GM12878 (cell line): ENCODE measurements around the gene TRIM69. TPM values are rescaled to one million over a fixed set of nuclear protein-coding genes. Genes with fewer than 3 reads are reported as not detected.

Experiments used
- ATAC-seq: fragments of 200-7000 bp; cut with Tn5 transposase; 3 replicates; pipeline ENCODE4 v1.9.1; 2020; ENCODE audit warnings: mild to moderate bottlenecking, moderate library complexity
- BruUV-seq: library from RNA; stranded (reverse); fragments of 400-500 nt; replicated peaks from 2 replicates; lab custom pipeline; 2021; lab: Mats Ljungman, UMichigan
- CTCF ChIA-PET: fragments of 300-600 bp; sonication (Branson Sonifier 250); formaldehyde crosslinking; extraction: SDS; loops from one replicate; lab custom pipeline; 2021; ENCODE audit warnings: inconsistent platforms; lab: Yijun Ruan, JAX
- POLR2A ChIA-PET: fragments of 350-600 bp; formaldehyde crosslinking; extraction: SDS; loops from one replicate; lab custom pipeline; 2021; ENCODE audit warnings: inconsistent platforms; lab: Charles Lee
- RAD21 ChIA-PET: fragments of 300-600 bp; sonication (Branson Sonifier 250); formaldehyde crosslinking; loops from one replicate; lab custom pipeline; 2023; ENCODE audit warnings: antibody characterized with exemption; ENCODE audit not compliant: unreplicated experiment; lab: Charles Lee
- SMC1A ChIA-PET: fragments of 300-600 bp; sonication (Branson Sonifier 250); formaldehyde crosslinking; loops from one replicate; lab custom pipeline; 2023; ENCODE audit not compliant: unreplicated experiment, uncharacterized antibody; lab: Charles Lee
- DNase-seq: peaks from one replicate; pipeline ENCODE4 v3.0.0-alpha.2; 2011; ENCODE audit warnings: low read depth, low spot score
- FAIRE-seq: peaks from 3 replicates; lab custom pipeline; 2011; peaks lifted over from hg19 to GRCh38; lab: Jason Lieb, UNC
- H2AFZ ChIP-seq: 2 replicates; pipeline ENCODE4 v1.6.0; 2011; ENCODE audit warnings: low read depth, low read length, control low read depth; ENCODE audit not compliant: control insufficient read depth
- H3K27ac ChIP-seq: 2 replicates; pipeline ENCODE4 v1.5.1; 2011; ENCODE audit warnings: control low read depth; ENCODE audit not compliant: control insufficient read depth, insufficient read depth
- H3K27me3 ChIP-seq, 2 experiments: replicated peaks in 1 of 2; 2 replicates each; pipeline versions ENCODE4 v1.6.0 to v1.6.1; 2011; ENCODE audit warnings: low read length in 1 of 2; ENCODE audit not compliant: control insufficient read depth in 2 of 2, insufficient read depth in 2 of 2
- H3K36me3 ChIP-seq, 2 experiments: 2 replicates each; pipeline ENCODE4 v1.5.1; 2011; ENCODE audit warnings: low read length in 1 of 2; ENCODE audit not compliant: control insufficient read depth in 2 of 2, insufficient read depth in 2 of 2
- H3K4me1 ChIP-seq: 2 replicates; pipeline ENCODE4 v1.6.1; 2011; ENCODE audit warnings: mild to moderate bottlenecking, low read length, moderate library complexity, mixed read lengths; ENCODE audit not compliant: control insufficient read depth, insufficient read depth
- H3K4me2 ChIP-seq: 2 replicates; pipeline ENCODE4 v1.6.0; 2011; ENCODE audit warnings: control low read depth; ENCODE audit not compliant: control insufficient read depth, insufficient read depth
- H3K4me3 ChIP-seq: fragments of 200-600 bp; sonication (generic); 2 replicates; pipeline ENCODE4 v1.5.1; 2016
- H3K79me2 ChIP-seq: 2 replicates; pipeline ENCODE4 v1.6.0; 2011; ENCODE audit warnings: low read length; ENCODE audit not compliant: control insufficient read depth, insufficient read depth
- H3K9ac ChIP-seq: 2 replicates; pipeline ENCODE4 v1.8.0; 2011; ENCODE audit warnings: low read length, control low read depth, mixed read lengths; ENCODE audit not compliant: control insufficient read depth, insufficient read depth
- H3K9me3 ChIP-seq: replicated peaks from 3 replicates; pipeline ENCODE4 v1.5.1; 2011; ENCODE audit warnings: mild to moderate bottlenecking, low read length; ENCODE audit not compliant: control insufficient read depth, insufficient read depth
- H4K20me1 ChIP-seq: 2 replicates; pipeline ENCODE4 v1.6.0; 2011; ENCODE audit not compliant: control insufficient read depth, insufficient read depth
- BMI1 ChIP-seq: fragments of 450-650 bp; IDR thresholded peaks from 2 replicates; pipeline ENCODE4 v1.6.1; 2016; ENCODE audit warnings: mild to moderate bottlenecking, moderate library complexity, borderline replicate concordance
- IKZF1 ChIP-seq: fragments of 450-650 bp; conservative IDR thresholded peaks from 2 replicates; pipeline ENCODE4 v1.6.1; 2017; ENCODE audit warnings: antibody characterized with exemption, mild to moderate bottlenecking
- IKZF2 ChIP-seq, 2 experiments: fragments of 450-650 bp; IDR thresholded peaks; 2 replicates each; pipeline ENCODE4 v1.6.1; 2017; ENCODE audit warnings: mild to moderate bottlenecking in 2 of 2, moderate library complexity in 2 of 2
- NFYA ChIP-seq: IDR thresholded peaks from 2 replicates; pipeline ENCODE4 v1.6.1; 2011; ENCODE audit warnings: low read depth, mild to moderate bottlenecking, low read length, improper control_type of control experiment, borderline replicate concordance
- SMARCA5 ChIP-seq: fragments of 450-650 bp; IDR thresholded peaks from 2 replicates; pipeline ENCODE4 v1.6.1; 2017; ENCODE audit warnings: mild to moderate bottlenecking
- TARDBP ChIP-seq: IDR thresholded peaks from 2 replicates; pipeline ENCODE4 v1.6.1; 2016; ENCODE audit warnings: borderline replicate concordance
- TBL1XR1 ChIP-seq: IDR thresholded peaks from 2 replicates; pipeline ENCODE4 v1.6.1; 2012; ENCODE audit warnings: low read depth, low read length, improper control_type of control experiment
- USF1 ChIP-seq: IDR thresholded peaks from 2 replicates; pipeline ENCODE4 v1.6.1; 2011; ENCODE audit warnings: borderline replicate concordance, low read depth, mild to moderate bottlenecking, moderate library complexity, mixed read lengths, low read length; ENCODE audit not compliant: insufficient read depth; ENCODE audit errors: extremely low read length
- ZBED1 ChIP-seq: IDR thresholded peaks from 2 replicates; pipeline ENCODE4 v1.6.1; 2016; ENCODE audit warnings: borderline replicate concordance
- ZBTB4 ChIP-seq: fragments of 450-650 bp; formaldehyde crosslinking; IDR thresholded peaks from 2 replicates; pipeline ENCODE4 v1.4.0; 2022; ENCODE audit warnings: mild to moderate bottlenecking, moderate library complexity
- ZNF24 ChIP-seq: fragments of 450-650 bp; IDR thresholded peaks from 2 replicates; pipeline ENCODE4 v1.6.1; 2017; ENCODE audit warnings: antibody characterized with exemption, mild to moderate bottlenecking
- ZNF274 ChIP-seq: IDR thresholded peaks from one replicate; pipeline ENCODE4 v1.8.0; 2011; ENCODE audit not compliant: insufficient read length, insufficient read depth
- WGBS: methylation state at CpG from one replicate; pipeline ENCODE4 v1.1.6; 2016; ENCODE audit warnings: low lambda C conversion rate; ENCODE audit not compliant: insufficient replicate concordance, insufficient coverage; ENCODE audit errors: missing lambda C conversion rate; 5-methylcytosine and 5-hydroxymethylcytosine counted together
- in situ Hi-C: fragments of 300-500 bp; cut with MboI; formaldehyde crosslinking; loops from 9 replicates; pipeline ENCODE4 v1.14.3; 2018; ENCODE audit warnings: mixed read lengths
- intact Hi-C: fragments of 100-400 bp; cut with micrococcal nuclease; formaldehyde crosslinking; loops from one replicate; pipeline ENCODE4 v1.14.2; 2022; ENCODE audit not compliant: unreplicated experiment
- polyA plus RNA-seq, 11 experiments: library from polyadenylated mRNA; depleted of rRNA in 4 of 11; unstranded in 6 of 11; stranded (reverse) in 5 of 11; fragments of >200 nt; fragmentation: Nextera tagmentation in 4 of 11; fragmentation: Illumina TruSeq in 1 of 11; extraction: Ambion mirVana in 4 of 11; extraction: Trizol in 1 of 11; gene quantifications; 1 replicate in 1 of 11; 2 replicates in 10 of 11; pipeline versions ENCODE4 v1.2.1 to v1.2.3, GENCODE V29; 2011 to 2016; ENCODE audit warnings: inconsistent platforms in 2 of 11, missing spikeins in 2 of 11, low read depth in 1 of 11
- total RNA-seq, 4 experiments: library from RNA; depleted of rRNA in 3 of 4; stranded (reverse); fragments of >200 nt in 3 of 4; fragmentation: Illumina TruSeq in 1 of 4; extraction: Trizol in 1 of 4; gene quantifications; 2 replicates each; pipeline versions ENCODE4 v1.2.1 to v1.2.3, GENCODE V29; 2013 to 2021
- TF ChIP-seq, protein P1 (sequence below): fragments of 450-650 bp; IDR thresholded peaks from 2 replicates; pipeline ENCODE4 v1.6.1; 2017; ENCODE audit warnings: low read depth, mild to moderate bottlenecking, moderate library complexity
- TF ChIP-seq, protein P2 (sequence below): IDR thresholded peaks from 2 replicates; pipeline ENCODE4 v1.6.1; 2011; ENCODE audit warnings: mild to moderate bottlenecking, low read depth, low read length, moderate library complexity; ENCODE audit not compliant: insufficient replicate concordance

Gene TRIM69
- total and polyA plus RNA-seq, 10 of the 15 experiments (the other 5 are each of a cell fraction or from before 2014, with no cell fraction given) = 11.2 to 52.7 (median 37.8) TPM

GRCh38 chr15:44706946-44707636 is 29.2 kb upstream of the TRIM69 start:
- ChIA-PET SMC1A (interaction anchor here (1.3 to 19.0 kb wide), 4 partner anchors 11 to 42 kb away, joined by 4 to 637 read pairs (median 62); partner anchors contain the start of genes SPG11 and TRIM69), POLR2A (interaction anchor here (1.5 to 24.8 kb wide), 3 partner anchors 9 to 25 kb away, joined by 4 to 718 read pairs (median 6); partner anchors contain the start of gene TRIM69), RAD21 (interaction anchor here (1.0 to 18.4 kb wide), 3 partner anchors 22 to 41 kb away, joined by 3 to 653 read pairs (median 231); partner anchors contain the start of genes SPG11 and TRIM69), CTCF (interaction anchor here (1.1 to 14.3 kb wide), 6 partner anchors 10 to 43 kb away, joined by 3 to 278 read pairs (median 4); partner anchors contain the start of genes SPG11 and TRIM69)
- Histone ChIP-seq H3K4me2 (no peak overlapping the region), H3K36me3 (peaks cover 0 to 2% of the 10 kb centered on the region in 2 experiments; a peak in 1 of 4 replicates), H2AFZ (no peak overlapping the region), H3K27ac (no peak overlapping the region), H4K20me1 (no peaks in the 10 kb centered on the region), H3K9me3 (peaks cover 2% of the 10 kb centered on the region; the same call in 1 of the 3 replicates), H3K27me3 (no peaks in the 10 kb centered on the region), H3K9ac (no peak overlapping the region), H3K79me2 (peaks cover 34% of the 10 kb centered on the region), H3K4me3 (no peak overlapping the region), H3K4me1 (no peaks in the 10 kb centered on the region)
- FAIRE-seq (no peak), ATAC-seq (no peak), DNase-seq (no peak)
- no TSS peak for BruUV-seq
- in situ Hi-C loops (no loop called here), intact Hi-C loops (no loop called here)
- WGBS = 93% methylated on average over 2 of the region's 2 CpGs
- TF ChIP-seq NFYA (no peak), ZBTB4 (CRISPR knock-in tag) (no peak), IKZF2 (IDR thresholded peaks at IDR 0.05) (no peak), SMARCA5 (no peak), IKZF1 (no peak), ZNF274 (no peak), ZBED1 (no peak), TARDBP (no peak), BMI1 (no peak), TBL1XR1 (no peak), USF1 (no peak), ZNF24 (no peak)
- TF ChIP-seq, protein P1, sequence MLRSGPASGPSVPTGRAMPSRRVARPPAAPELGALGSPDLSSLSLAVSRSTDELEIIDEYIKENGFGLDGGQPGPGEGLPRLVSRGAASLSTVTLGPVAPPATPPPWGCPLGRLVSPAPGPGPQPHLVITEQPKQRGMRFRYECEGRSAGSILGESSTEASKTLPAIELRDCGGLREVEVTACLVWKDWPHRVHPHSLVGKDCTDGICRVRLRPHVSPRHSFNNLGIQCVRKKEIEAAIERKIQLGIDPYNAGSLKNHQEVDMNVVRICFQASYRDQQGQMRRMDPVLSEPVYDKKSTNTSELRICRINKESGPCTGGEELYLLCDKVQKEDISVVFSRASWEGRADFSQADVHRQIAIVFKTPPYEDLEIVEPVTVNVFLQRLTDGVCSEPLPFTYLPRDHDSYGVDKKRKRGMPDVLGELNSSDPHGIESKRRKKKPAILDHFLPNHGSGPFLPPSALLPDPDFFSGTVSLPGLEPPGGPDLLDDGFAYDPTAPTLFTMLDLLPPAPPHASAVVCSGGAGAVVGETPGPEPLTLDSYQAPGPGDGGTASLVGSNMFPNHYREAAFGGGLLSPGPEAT = no peak
- TF ChIP-seq, protein P2, sequence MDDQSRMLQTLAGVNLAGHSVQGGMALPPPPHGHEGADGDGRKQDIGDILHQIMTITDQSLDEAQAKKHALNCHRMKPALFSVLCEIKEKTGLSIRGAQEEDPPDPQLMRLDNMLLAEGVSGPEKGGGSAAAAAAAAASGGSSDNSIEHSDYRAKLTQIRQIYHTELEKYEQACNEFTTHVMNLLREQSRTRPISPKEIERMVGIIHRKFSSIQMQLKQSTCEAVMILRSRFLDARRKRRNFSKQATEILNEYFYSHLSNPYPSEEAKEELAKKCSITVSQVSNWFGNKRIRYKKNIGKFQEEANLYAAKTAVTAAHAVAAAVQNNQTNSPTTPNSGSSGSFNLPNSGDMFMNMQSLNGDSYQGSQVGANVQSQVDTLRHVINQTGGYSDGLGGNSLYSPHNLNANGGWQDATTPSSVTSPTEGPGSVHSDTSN = no peak
